GM03348 (cell line): ENCODE data around the gene ZNF575.

ENCODE experiments used
- DNase-seq: peaks from one replicate; pipeline ENCODE4 v3.0.0; 2012; ENCODE audit warnings: low spot score

The ZNF575 gene, protein sequence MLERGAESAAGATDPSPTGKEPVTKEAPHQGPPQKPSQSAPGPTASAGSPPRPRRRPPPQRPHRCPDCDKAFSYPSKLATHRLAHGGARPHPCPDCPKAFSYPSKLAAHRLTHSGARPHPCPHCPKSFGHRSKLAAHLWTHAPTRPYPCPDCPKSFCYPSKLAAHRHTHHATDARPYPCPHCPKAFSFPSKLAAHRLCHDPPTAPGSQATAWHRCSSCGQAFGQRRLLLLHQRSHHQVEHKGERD

DNA sequence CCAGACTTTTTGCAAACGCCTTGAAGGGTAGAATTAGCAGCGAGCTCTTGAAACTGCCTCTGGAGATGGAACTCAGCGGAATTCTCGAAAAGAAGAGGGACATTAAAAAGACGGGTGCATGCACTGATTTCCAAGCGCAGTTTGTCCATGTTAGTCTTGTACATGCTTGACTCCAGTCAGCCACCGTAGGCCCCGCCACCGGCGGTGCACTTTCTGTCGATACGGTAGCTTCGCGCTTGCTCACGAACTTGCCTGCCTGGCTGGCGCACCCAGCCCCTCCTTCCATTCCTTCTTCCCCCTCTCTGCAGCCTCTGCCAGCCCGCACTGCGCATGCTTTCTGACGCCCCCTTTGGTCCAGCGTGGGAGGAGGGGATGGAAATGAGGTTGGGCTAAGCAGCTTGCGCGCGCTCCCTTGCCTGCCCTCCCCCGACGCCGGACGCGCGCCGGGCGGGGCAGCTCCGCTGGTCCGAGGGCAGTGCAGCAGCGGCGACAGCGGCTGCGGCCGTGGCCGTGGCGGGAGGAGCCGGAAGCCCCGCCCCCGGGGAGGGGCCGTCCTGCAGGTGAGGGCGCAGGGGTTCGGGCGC, at the start of gene ZNF575:
Gene ZNF575 (plus strand): TSS at position 227 of the 584 bp plus-strand sequence. CDS start 1,235 bp downstream, outside the sequence.
- peak; percentile 92 for DNase-seq

DNA sequence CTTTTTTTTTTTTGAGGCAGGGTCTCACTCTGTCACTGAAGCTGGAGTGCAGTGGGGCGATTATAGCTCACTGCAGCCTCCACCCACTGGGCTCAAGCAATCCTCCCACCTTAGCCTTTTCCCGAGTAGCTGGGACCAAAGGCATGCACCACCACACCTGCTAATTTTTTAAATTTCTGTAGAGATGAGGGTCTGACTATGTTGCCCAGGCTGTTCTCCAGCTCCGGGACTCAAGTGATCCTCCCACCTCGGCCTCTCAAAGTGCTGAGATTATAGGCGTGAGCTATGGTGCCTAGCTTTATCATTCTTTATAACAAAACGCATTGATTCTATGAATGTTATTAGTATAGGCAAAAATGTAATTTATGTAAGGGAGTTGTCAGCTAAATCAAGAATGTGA, 49.7 kb upstream of the ZNF575 start:
- DNase-seq, result no peak

DNA sequence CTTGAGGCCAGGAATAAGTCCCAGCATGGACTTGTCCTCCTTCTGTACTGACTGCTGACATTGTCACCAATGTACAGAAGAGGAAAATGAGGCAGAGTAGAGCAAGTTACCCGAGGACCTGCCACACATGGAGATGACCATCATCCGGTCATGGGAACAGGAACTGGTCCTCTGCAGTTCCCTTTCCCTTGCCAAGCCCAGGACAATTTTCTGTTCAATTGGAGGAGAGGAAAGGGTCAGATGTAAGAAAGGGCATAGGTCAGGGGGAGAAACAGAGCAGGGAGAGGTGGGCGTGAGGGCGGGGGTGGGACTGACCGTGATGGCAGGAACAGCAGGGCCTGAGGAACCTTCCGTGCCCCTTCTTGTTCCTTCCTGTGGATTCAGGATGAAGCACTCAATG, 47.0 kb upstream of the ZNF575 start:
- DNase-seq, result no peak

DNA sequence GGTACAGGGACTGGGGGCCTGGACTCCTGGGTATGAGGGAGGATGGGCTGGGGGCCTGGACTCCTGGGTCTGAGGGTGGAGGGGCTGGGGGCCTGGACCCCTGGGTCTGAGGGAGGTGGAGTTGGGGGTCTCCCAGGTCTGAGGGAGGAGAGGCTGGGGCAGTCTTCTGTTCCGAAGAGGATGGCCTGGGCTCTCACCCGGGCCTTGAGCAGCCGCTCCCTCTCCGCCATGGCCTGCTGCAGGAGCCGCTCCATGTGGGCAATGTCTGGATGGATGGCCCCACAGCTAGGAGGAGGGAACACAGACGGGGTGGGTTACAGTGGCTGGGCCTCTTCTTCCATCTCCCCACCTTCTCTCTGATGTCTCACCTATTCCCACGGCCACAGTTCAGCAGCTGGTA, 46.6 kb upstream of the ZNF575 start:
- DNase-seq, result no peak

DNA sequence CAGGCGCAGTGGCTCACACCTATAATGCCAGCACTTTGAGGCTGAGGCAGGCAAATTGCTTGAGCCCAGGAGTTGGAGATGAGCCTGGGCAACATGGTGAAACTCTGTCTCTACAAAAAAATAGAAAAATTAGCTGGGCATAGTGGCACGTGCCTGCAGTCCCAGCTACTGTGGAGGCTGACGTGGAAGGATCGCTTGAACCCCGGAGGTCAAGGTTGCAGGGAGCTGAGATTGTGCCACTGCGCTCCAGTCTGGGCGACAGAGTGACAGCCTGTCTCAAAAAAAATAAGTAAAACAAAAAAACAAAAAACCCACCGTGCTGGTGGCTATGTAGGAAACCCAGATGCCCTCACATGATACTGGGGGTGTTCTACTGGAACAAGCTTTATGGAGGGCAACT, 44.8 kb upstream of the ZNF575 start:
- DNase-seq, result no peak

DNA sequence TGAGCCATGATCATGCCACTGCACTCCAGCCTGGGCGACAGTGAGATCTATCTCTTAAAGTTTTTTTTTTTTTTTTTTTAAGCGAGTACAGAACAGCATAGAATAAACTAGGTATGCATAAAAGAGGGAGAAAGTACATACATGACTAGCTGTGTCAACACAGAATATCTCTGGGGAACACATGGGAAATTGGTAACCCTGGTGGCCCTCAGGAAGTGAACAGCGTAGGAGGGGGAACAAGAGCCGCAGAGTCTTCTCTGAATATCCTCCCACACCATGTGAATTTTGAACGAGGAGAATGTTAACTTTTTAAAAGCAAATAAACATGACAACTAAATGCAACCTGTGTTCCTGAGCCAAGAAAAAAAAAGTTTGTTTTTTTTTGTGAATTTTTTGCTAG, 43.7 kb upstream of the ZNF575 start:
- no peak for DNase-seq

DNA sequence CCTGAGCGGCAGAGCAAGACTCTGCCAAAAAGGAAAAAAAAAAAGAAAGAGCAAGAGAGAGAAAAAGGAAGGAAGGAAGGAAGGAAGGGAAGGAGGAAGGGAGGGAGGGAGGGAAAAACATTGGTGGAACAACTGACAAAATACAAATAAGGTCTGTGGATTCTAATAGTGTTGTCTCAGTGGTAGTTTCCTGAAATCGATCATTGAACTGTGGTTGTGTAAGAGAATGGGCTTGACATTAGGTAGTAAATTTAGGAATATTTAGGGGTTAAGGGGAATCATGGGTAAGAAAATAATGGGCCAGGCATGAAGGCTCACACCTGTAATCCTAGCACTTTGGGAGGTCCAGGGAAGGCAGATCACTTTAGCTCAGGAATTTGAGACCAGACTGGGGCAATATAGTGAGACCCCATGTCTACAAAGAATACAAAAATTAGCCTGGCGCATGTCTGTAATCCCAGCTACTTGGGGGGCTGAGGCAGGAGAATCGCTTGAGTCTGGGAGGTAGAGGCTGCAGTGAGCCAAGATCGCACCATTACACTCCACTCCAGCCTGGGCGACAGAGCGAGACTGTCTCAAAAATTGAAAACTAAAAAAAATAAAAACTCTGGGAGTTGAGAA, 42.9 kb upstream of the ZNF575 start:
- no peak for DNase-seq

DNA sequence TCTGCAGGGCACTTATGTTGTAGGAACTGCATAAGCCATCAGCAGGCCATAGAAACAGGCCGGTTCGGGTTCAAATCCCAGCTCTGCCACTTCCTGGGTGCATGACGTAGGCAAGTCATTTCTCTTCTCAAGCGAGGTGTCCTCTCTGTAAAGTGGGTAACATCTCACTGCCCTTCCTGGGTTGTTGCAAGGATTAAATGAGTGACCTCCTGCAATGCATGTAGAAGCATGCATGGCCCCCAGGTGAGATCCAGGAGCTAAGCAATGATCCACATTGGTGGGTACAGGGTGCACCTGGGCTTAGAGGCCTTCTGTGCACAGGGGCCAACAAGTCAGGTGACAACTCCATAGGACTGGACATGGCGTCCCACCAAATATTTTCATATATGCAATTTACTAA, 42.2 kb upstream of the ZNF575 start:
- no peak for DNase-seq

DNA sequence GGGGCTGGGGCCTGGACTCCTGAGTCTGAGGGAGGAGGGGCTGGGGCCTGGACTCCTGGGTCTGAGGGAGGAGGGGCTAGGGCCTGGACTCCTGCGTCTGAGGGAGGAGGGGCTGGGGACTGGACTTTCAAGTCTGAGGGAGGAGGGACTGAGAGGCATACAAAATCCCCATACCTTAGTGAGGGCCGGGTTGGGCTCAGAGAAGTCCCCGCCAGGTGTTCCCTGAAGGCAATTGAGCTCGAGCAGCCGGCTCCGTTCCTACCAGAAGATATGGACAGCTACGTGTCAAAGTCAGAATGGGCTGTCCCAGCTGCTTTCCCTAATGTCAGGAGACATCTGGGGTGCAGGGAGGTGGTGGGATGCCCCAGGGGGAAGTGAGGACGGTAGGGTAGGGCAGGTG, 37.9 kb upstream of the ZNF575 start:
- no peak for DNase-seq

DNA sequence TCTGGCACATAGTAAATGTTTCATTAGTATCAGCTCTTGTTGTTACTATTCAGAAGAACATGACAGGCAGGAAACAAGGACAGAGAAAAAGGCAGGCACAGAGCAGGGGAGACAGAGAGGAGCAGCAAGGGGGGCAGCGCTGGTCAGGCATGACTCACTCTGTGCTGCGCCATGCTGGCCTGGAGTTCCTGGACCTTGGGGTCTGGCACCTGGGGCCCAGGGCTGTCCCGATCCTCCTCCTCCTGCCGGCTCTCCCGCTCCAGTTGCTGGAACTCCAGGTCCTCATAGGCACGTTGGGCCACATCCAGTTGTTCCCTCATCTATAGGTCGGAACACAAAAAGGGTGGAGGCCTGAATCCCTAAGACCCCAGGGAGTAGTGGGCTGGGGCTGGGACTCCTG, 36.0 kb upstream of the ZNF575 start:
- DNase-seq, result no peak

DNA sequence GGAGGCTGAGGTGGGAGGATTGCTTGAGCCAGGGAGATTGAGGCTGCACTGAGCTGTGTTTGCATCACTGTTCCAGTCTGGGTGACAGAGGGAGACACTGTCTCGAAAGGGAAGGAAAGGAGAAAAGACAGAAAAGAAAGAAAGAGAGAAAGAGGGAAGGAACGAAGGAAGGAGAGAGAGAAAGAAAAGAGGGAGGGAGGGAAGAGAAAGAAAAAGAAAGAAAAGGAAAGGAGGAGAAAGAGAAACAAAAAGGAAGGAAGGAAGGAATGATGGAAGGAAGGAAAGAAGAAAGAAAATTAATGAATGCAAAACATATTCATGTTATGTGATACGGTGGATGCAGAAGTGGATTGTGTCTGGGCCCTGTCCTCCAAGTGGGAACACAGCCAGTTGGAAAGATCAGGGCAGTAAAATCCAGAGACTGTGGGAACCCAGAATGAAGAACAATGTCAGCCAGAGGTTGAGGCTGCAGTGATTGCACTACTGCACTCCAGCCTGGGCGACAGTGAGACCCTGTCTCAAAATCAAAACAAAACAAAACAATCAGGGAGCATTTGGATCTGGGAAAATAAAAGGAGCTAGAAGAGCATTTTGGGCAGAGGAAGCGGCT, 34.6 kb upstream of the ZNF575 start:
- no peak for DNase-seq

DNA sequence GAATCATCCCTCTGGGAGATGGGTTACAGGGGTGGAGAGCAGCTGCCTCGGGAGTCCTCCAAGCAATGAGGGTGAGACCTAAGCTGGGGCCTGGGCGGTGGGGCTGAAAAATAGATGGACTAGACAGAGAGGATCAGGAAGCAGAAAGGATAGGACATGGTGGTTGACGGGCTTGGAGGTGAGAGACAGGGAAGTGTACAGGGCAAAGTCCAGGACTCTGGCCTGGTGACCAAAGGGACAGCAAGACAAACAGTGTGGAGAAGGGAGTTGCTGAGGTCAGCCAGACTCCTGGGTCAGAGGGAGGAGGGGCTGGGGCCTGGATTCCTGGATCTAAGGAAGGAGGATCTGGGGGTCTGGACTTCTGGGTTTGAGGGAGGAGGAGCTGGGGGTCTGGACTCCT, 33.9 kb upstream of the ZNF575 start:
- DNase-seq, result no peak

DNA sequence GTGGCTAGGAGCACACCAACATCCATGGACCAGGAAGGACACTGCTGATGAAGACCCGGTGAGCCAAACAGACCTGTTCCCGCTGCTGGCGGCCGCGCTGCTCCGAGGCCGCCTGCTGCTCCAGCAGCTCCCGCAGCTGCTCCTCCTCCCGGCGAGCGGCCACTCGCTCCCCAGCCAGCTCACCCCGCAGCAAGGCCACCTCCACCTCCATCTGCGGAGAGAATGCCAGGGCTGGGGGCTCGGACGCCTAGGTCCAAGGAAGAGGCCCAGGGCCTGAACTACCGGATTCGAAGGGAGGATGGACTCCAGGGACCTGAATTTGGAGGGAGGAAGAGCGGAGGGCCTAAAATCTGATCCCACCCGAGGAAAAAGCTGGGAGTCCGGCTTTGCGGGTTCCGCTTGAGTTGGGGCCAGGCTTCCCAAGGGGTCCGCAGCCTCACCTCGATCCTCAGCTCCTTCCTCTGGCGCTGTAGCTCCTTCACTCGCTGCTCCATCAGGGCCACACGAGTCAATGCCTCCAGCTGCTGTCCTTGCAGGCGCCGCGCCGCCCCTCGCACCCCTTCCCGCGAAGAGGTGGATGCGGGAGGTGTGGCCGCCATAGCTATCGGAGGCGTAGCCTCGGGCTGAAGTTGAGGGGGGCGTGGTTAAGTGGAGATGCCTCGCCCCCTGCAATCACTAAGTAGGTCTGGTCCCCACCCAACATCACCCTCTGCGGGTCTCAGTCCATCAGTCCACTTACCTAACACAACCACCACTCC, 31.1 kb upstream of the ZNF575 start:
- DNase-seq, result no peak

DNA sequence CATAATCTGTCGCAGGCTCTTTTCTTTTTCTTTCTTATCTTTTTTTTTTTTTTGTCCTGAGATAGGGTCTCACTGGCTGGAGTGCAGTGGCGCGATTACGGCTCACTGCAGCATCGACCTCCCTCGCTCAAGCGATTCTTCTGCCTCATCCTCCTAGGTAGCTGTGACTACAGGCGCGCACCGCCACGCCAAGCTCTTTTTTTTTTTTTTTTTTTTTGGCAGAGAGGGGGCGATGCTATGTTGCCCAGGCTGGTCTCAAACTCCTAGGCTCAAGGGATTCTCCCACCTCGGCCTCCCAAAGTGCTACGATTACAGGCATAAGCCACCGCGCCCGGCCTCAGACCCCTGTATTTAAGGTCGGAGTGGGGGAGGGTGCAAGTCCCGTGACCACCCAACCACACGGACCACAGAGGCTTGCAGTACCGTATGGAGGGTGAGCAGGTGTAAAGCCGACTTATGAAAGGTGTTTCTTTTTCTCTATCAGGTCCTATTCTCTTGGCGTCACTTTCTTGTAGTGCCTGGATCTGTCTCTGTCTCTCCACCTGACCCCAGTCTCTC, 30.5 kb upstream of the ZNF575 start:
- no peak for DNase-seq

DNA sequence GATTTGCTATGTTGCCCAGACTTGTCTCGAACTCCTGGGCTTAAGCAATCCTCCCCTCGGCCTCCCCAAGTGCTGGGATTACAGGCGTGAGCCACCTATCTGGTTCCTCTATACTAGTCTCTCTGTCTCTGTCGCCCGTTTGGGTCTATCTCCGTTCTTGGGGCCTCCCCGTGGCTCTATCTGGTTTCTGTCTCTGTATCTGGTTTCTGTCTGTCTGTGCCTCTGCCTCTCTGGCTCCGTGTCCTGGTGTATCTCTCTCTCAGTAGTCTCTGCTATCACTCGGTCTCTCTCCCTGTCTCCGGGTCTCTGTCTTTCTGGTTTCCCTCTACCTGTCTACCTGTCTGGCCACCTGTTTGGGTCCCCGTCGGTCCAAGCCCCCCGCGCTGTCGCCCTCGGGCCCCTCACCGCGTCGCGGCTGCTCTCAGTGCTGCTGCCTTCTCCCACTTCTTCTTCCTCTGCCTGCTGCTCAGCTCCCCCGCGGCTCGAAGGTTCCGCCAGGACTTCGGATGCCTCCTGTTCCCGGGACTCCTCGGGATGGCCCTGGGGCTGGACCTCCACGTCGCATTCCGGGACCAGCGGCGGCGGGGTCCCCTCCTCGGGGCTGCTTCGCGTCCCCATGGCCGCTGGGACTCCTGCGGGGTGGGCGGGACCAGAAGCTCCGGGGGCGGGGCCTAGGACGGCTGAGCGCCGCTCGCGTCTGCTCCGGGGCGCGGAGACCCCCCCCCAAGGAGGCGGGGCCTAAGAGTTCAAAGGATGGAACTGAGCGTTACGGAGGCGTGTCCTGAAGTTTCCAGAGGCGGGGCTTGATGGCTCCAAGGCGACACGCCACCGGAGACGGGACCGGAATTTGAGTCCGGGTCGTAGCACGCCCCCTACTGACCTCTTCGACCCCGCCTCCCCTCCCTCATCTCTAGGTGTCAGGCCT, 29.2 kb upstream of the ZNF575 start:
- DNase-seq, result peak; percentile 99

DNA sequence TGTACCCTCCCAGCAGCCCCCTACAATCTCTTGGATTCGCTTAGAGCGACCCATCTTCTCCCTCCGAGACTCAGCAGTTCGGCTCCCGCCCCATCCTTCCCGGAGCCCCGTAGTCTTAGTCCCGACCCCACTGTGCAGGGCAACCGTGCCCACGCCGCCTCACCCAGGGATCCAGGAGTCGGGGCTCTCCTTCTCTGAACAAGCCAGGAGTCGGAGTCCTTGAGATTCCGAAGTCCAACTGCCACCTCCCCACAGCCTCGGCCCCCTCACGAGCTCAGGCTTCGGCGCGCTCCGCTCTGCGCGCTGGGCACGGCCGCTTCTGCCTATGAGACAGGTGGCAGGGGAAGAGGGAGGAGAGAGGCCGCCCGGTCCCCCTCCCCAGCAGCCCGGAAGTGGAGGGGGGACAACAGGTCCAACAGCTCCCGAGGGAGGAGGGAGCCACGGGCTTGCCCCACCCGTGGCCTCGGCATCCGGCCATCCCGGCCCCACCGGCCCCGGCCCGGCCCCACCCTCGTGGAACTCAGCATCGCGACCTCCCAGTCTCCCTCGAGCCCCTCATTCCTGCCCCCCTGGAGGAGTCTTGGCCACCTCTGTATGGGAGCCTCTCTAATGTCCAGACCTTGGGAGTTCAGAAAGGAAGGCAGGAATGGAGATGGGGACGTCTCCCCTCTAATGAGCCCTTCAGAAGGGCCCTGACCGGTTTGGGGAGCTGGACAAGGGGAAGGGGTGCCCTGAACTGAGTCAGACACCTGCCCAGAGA, 28.4 kb upstream of the ZNF575 start, which contains the start of gene PHLDB3:
Gene PHLDB3 (minus strand): TSS at position 321 of the 760 bp plus-strand sequence. CDS start 628 bp downstream, outside the sequence.
- DNase-seq, result no peak

DNA sequence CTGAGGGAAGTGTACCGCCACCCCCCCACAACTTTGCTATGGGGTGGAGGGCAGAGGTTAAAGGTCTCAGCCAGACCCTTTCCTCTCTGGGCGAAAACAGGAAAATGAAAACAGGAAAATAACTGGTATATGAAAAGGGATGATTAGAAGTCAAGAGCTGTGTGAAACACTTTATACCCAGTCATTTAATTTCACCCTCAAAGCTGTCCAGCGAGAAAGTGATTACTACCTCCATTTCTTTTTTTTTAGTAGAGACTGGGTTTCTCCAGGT, 27.9 kb upstream of the ZNF575 start:
- DNase-seq, result no peak

DNA sequence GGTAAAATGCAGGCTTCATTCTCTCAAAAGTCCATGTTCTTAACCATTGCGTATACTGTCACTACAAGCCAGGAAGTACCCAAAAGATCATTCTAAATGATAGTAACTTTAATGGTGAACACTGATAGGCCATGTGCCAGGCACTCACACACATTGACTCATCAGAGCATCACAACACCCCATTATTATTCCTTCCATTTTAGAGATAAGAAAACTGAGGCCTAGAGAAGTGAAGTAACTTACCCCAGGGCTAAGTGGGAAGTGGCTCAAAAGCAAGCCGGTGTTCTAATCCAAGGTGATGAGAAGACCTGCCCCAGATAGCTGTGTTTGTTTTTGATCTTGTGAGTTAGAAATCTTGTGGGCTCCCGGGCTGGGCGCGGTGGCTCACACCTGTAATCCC, 27.0 kb upstream of the ZNF575 start:
- no peak for DNase-seq

DNA sequence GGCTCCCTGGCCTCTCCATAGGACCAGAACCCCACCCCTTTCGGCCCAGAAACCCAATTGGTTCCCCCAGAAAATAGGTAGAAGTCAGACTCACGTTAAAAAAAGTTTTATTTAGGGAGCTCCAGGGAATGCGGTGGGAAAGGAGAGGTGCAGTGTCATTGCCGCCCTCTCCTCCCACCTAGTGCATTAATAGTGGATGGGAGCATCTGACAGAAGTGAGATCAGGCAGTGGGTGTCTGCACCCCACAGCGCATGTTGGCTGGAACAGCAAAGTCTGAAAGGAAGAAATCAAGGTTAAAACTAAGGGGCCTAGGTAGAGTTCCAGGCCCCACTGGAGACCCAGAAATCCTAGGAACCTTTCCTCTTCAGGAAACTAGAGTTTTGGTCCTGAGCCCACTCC, 26.4 kb upstream of the ZNF575 start:
- DNase-seq, result no peak

DNA sequence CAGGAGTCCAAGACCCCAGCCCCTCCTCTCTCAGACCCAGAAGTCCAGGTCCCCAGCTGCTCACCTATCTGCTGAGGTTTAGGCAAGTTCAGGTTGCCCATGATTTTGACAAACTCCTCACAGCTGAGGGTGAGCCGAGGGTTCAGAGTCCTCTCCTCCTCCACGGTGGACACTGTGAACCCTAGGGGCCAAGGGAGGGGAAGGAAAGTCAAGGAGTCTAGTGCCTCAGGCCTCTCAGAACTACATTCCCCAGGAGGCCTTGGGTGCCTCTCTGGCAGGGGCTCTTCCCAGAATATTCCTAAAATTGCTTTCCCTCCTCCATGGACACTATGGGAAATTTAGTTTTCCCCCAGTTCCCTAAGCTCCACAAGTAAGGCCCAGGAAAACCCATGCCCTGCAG, 25.1 kb upstream of the ZNF575 start:
- no peak for DNase-seq

DNA sequence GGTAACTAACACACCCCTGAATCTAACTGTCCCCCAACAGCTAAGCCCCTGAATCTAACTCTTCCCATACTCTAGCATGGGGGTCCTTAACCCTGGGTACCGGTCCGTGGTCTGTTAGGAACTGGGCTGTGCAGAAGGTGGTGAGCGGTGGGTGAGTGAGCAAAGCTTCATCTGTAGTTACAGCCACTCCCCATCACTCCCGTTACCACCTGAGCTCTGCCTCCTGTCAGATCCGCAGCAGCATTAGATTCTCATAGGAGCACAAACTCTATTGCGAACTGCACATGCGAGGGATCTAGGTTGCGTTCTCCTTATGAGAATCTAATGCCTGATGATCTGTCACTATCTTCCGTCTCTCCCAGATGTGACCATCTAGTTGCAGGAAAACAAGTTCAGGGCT, 22.3 kb upstream of the ZNF575 start:
- no peak for DNase-seq
